GM18502 (cell line): Measurements from ENCODE around the gene PPP6R3.

ENCODE experiments used
- ATAC-seq: cut with Tn5 transposase; IDR thresholded peaks from one replicate; pipeline ENCODE4 v1.9.1; 2021; ENCODE audit warnings: mild to moderate bottlenecking; ENCODE audit not compliant: unreplicated experiment, poor library complexity

Gene PPP6R3

GRCh38 chr11:68480852-68481510, 20.4 kb downstream of the PPP6R3 start:
- no peak for ATAC-seq

GRCh38 chr11:68481579-68482240, 21.2 kb downstream of the PPP6R3 start:
- ATAC-seq = no peak

- no peak for ATAC-seq
Measured at GRCh38 chr11:68488623-68489022, 28.1 kb downstream of the PPP6R3 start.

GRCh38 chr11:68495220-68495729, 34.7 kb downstream of the PPP6R3 start:
- no peak for ATAC-seq

- no peak for ATAC-seq
Measured at GRCh38 chr11:68495872-68496271, 35.3 kb downstream of the PPP6R3 start.

GRCh38 chr11:68497761-68498160, 37.2 kb downstream of the PPP6R3 start:
- no peak for ATAC-seq

- no peak for ATAC-seq
Measured at GRCh38 chr11:68498321-68498720, 37.8 kb downstream of the PPP6R3 start.

GRCh38 chr11:68498903-68499883, 38.6 kb downstream of the PPP6R3 start:
- ATAC-seq = no peak

- no peak for ATAC-seq
Measured at GRCh38 chr11:68500206-68500605, 39.7 kb downstream of the PPP6R3 start.

GRCh38 chr11:68501813-68502212, 41.3 kb downstream of the PPP6R3 start:
- ATAC-seq = no peak

- no peak for ATAC-seq
Measured at GRCh38 chr11:68503251-68503687, 42.7 kb downstream of the PPP6R3 start.

- no peak for ATAC-seq
Measured at GRCh38 chr11:68503792-68504191, 43.2 kb downstream of the PPP6R3 start.

- ATAC-seq = no peak
Measured at GRCh38 chr11:68504432-68505066, 44.0 kb downstream of the PPP6R3 start.

GRCh38 chr11:68505596-68505995, 45.0 kb downstream of the PPP6R3 start:
- no peak for ATAC-seq

- no peak for ATAC-seq
Measured at GRCh38 chr11:68506908-68507307, 46.4 kb downstream of the PPP6R3 start.

GRCh38 chr11:68508425-68508824, 47.9 kb downstream of the PPP6R3 start:
- ATAC-seq = no peak

- ATAC-seq = no peak
Measured at GRCh38 chr11:68509066-68509465, 48.5 kb downstream of the PPP6R3 start.

GRCh38 chr11:68513930-68514487, 53.5 kb downstream of the PPP6R3 start:
- ATAC-seq = no peak

GRCh38 chr11:68517121-68517741, 56.7 kb downstream of the PPP6R3 start:
- no peak for ATAC-seq
